SJCRH30 (cell line): ENCODE results near the gene TCEA2. TPM values are rescaled to one million over a fixed set of nuclear protein-coding genes. Genes with fewer than 3 reads are reported as not detected.

ENCODE experiments used
- DNase-seq, 2 experiments: peaks; one replicate each; pipeline ENCODE4 v3.0.0-alpha.2; 2015 to 2020
- H3K27ac ChIP-seq: fragments of 250-450 bp; sonication (Bioruptor Pico); 2 replicates; pipeline ENCODE4 v1.5.1; 2020; ENCODE audit warnings: mild to moderate bottlenecking, moderate library complexity
- H3K27me3 ChIP-seq: fragments of 250-450 bp; sonication (Bioruptor Pico); 2 replicates; pipeline ENCODE4 v1.5.1; 2020; ENCODE audit warnings: mild to moderate bottlenecking, moderate library complexity
- H3K36me3 ChIP-seq: fragments of 250-450 bp; sonication (Bioruptor Pico); 2 replicates; pipeline ENCODE4 v1.5.1; 2020; ENCODE audit warnings: mild to moderate bottlenecking, moderate library complexity
- H3K4me1 ChIP-seq: fragments of 250-450 bp; sonication (Bioruptor Pico); 2 replicates; pipeline ENCODE4 v1.5.1; 2020; ENCODE audit warnings: mild to moderate bottlenecking, moderate library complexity
- H3K4me3 ChIP-seq: fragments of 250-450 bp; sonication (Bioruptor Pico); 2 replicates; pipeline ENCODE4 v1.5.1; 2020; ENCODE audit warnings: mild to moderate bottlenecking, moderate library complexity
- H3K9me3 ChIP-seq: fragments of 250-450 bp; sonication (Bioruptor Pico); replicated peaks from 2 replicates; pipeline ENCODE4 v1.5.1; 2020; ENCODE audit warnings: mild to moderate bottlenecking, moderate library complexity
- total RNA-seq: library from RNA; depleted of rRNA; stranded (reverse); fragments of >200 nt; shearing (Covaris generic); gene quantifications from 2 replicates; pipeline ENCODE4 v1.2.3, GENCODE V29; 2014

Gene TCEA2
- total RNA-seq, 1 experiment from 2014 or later = 16.9 TPM

DNA sequence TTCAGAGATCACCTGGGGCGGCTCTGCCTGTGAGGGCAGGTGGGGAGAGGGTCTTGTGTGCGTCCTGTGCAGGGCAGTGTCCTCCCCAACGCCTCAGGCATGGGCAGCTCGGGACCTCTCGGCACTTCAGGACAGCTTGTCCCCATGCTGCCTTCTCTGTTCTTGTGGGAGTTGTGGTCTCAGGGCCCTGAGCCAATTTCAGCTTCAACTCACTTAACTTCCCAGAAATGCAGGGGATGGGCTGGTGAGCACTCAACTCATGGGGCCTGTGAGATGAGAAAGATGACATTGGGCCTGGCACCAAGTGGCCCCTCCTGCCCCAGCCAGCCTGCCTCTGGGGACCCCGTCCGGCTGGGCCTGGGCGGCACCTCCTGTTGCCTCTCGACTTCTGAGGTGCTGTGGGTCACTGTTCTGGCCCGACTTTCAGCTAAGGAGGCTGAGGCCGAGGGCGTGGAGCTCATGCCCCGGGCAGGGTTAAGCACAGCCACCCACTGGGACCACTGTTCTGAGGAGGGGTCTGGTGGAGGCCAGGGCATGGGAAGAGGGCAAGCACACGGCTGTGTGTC, 9.6 kb downstream of the TCEA2 start:
- Histone ChIP-seq H3K27ac (no peak overlapping the region), H3K27me3 (no peaks in the 10 kb centered on the region), H3K4me1 (peaks cover 24% of the 10 kb centered on the region), H3K9me3 (no peaks in the 10 kb centered on the region), H3K4me3 (no peak overlapping the region), H3K36me3 (no peaks in the 10 kb centered on the region)
- no peak for DNase-seq

DNA sequence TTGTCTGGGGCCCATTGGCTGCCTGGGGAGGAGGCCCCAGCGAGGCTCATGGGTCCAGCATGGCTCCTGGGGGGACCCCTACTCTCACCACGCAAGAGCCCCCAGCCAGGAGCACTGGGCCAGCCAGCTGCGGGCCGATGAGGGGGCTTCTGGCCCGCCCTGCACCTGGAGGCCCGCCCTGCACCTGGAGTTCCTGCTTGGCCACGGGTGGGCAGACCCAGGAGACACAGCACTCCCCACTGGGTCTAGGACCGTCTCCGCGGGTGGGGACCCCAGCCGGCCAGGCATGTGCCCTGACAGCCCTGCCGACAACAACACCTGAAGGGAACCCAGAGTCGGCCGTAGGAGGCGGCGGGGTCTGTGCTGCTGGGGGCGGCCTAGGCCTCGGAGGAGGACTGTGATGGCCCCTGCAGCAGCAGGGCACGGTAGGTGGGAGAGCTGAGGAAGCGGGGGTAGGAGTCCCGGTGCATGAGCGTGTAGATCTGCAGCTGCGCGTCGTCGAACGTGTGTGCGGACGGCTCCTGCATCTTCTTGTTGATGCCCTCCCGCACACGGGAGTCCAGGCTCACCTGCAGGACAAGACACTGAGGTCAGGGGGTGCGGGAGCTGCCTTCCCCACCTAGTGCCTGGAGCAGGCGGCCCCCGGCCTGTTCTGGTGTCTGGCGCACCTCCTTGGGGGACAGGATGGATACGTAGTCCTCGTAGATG, 10.6 kb downstream of the TCEA2 start:
- H3K27ac ChIP-seq = no peak overlapping the region
- no peaks in the 10 kb centered on the region for H3K27me3 ChIP-seq
- no peak overlapping the region for H3K4me3 ChIP-seq
- DNase-seq = no peak
- no peaks in the 10 kb centered on the region for H3K9me3 ChIP-seq
- H3K36me3 ChIP-seq = no peaks in the 10 kb centered on the region
- H3K4me1 ChIP-seq = peaks cover 27% of the 10 kb centered on the region

DNA sequence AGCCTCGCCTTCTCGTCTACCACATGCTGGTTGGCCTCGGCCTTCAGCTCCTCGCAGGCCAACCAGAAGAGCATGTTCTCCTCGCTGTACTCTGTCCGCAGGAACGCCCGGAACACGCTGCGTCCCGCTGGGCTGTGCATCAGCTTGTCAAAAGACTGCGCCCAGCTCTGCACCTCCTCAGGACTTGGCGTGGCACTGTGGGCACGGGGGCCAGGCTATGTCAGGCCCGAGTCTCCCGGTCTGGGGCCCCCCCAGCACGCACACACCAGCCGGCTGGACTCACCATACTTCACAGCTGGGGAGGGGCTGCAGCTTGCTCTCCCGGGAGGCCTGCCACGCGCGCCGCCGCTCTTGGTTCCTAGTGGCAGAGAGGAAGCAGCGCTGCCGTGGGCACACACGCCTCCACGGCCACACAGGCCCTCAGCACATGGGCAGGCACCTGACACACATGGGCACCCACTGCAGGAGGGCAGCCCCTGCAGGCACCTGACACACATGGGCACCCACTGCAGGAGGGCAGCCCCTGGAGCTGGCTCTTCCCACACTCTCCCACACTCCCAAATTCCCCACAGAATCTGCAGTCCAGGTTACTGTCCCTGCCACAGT, 11.3 kb downstream of the TCEA2 start:
- Histone ChIP-seq H3K36me3 (no peaks in the 10 kb centered on the region), H3K27me3 (no peaks in the 10 kb centered on the region), H3K4me1 (peaks cover 22% of the 10 kb centered on the region), H3K9me3 (no peaks in the 10 kb centered on the region), H3K27ac (no peak overlapping the region), H3K4me3 (no peak overlapping the region)
- no peak for DNase-seq

DNA sequence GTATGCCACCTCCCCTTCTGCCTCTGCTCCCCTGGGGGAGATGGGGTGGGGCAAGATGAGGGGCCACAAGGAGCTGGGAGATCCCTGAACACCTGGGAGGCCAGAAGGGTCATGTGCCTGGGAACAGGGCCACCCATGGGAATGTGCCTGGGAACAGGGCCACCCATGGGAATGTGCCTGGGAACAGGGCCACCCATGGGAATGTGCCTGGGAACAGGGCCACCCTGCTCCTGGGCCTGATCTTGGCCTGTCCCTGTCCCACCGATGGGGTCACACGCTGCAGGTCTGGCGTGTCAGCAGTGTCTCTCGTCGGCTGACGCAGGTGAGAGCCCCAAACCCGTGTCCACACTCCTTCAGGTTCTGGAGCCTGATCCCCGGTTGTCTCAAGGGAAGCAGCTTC, 12.0 kb downstream of the TCEA2 start:
- no peak for DNase-seq
- no peaks in the 10 kb centered on the region for H3K9me3 ChIP-seq
- H3K27ac ChIP-seq = no peak overlapping the region
- no peak overlapping the region for H3K4me3 ChIP-seq
- H3K36me3 ChIP-seq = no peaks in the 10 kb centered on the region
- H3K27me3 ChIP-seq = no peaks in the 10 kb centered on the region
- peaks cover 15% of the 10 kb centered on the region for H3K4me1 ChIP-seq

DNA sequence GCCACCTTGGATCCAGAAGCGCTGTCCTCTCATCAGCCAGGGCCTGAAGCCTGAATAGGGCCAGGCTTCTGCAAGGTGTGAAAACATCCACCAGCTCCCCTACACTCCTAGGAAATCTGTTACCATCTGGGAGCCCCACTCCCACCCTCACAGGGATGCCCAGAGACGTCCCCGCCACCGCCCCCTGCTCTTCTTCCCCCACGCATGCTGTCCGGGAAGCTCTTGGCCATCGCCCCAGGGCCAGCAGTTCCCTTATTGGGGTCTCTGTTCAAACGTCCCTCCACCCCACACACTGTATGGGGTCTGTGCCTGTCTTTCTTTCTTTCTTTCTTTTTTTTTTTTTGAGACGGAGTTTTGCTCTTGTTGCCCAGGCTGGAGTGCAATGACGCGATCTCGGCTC, 12.6 kb downstream of the TCEA2 start:
- Histone ChIP-seq H3K27me3 (peaks cover 5% of the 10 kb centered on the region), H3K4me1 (peaks cover 14% of the 10 kb centered on the region), H3K36me3 (no peaks in the 10 kb centered on the region), H3K9me3 (no peaks in the 10 kb centered on the region), H3K4me3 (no peak overlapping the region), H3K27ac (no peak overlapping the region)
- DNase-seq = no peak

DNA sequence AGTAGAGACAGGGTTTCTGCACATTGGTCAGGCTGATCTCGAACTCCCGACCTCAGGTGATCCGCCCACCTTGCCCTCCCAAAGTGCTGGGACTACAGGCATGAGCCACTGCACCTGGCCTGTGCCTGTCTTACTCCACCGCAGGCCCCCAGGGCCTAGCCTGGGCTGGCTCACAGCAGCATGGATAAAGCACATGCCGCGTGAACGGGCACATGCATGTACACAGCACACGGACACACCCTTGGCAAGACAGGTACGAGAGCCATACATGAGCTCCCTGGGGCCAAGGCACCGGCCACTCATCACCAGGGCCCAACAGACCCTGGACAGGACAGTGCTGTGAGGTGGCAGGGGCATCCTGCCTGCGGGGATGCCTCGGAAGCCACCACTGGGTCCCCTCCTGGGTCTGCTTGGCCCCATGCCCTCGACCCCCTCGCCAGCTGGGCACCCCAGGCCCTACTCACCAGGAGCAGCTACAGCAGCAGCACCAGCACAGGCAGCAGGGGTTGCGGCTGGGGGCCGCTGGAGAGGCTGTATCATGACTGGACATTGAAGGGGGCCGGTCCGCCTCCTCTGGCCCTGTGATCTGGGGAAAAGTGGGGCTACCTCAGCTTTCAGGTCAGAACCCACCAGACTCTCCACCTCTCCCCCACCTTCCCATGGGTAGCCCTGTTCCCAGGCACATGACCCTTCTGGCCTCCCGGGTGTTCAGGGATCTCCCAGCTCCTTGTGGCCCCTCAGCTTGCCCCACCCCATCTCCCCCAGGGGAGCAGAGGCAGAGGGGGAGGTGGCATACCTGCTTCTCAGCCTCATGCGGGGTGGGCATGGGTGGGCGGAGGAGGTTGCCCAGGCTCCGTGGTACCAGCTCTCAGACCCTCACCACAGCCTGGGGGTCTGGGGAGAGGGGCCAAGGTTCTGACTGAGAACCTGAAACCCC, 13.3 kb downstream of the TCEA2 start:
- H3K36me3 ChIP-seq = no peaks in the 10 kb centered on the region
- no peak overlapping the region for H3K4me3 ChIP-seq

DNA sequence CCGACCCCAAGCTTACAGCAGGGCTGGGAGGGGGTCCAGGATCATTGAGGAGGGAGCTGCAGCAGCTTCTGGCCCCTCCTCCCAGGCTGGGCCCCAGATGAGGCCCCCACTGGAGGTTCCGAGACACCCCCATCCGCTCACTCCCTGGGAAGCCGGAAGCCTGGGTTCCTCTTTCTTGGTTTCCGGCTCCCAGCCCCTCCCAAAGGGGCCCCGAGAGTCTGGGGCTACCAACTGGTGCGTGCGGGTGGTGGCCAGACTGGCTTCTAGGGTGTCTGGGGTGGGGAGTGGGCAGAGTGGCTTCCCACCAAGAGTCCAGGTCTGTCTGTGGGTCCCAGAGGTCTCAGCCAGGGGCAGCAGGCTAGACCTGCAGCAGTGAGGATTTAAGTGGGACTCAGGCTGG, 14.1 kb downstream of the TCEA2 start:
- Histone ChIP-seq H3K27me3 (peaks cover 6% of the 10 kb centered on the region), H3K36me3 (no peaks in the 10 kb centered on the region), H3K9me3 (no peaks in the 10 kb centered on the region), H3K27ac (no peak overlapping the region), H3K4me1 (peaks cover 14% of the 10 kb centered on the region), H3K4me3 (no peak overlapping the region)
- no peak for DNase-seq

More for the DNA sequence above, 13.3 kb downstream of the TCEA2 start:
- no peak overlapping the region for H3K27ac ChIP-seq
- peaks cover 14% of the 10 kb centered on the region for H3K4me1 ChIP-seq
- H3K27me3 ChIP-seq = peaks cover 6% of the 10 kb centered on the region
- no peaks in the 10 kb centered on the region for H3K9me3 ChIP-seq
- no peak for DNase-seq

DNA sequence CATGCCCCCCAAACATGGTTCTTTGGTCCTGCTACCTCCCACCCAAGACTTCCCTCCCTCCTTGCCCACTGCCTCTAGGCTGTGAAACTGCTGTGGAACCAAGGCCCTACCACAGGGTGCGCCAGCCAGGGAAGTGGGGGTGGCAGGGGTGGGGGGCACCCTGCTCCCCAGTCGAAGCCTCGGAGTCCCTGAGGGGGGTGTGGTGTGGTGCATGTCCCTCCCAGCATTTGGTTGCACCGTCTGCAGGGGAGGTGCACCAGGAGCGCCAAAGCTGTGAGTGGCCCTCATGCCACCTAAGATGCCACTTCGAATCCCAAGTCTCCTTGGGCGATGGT, 14.5 kb downstream of the TCEA2 start:
- H3K4me3 ChIP-seq = no peak overlapping the region
- H3K36me3 ChIP-seq = no peaks in the 10 kb centered on the region
- H3K27ac ChIP-seq = no peak overlapping the region
- H3K4me1 ChIP-seq = peaks cover 17% of the 10 kb centered on the region
- H3K9me3 ChIP-seq = no peaks in the 10 kb centered on the region
- DNase-seq = no peak
- peaks cover 6% of the 10 kb centered on the region for H3K27me3 ChIP-seq

DNA sequence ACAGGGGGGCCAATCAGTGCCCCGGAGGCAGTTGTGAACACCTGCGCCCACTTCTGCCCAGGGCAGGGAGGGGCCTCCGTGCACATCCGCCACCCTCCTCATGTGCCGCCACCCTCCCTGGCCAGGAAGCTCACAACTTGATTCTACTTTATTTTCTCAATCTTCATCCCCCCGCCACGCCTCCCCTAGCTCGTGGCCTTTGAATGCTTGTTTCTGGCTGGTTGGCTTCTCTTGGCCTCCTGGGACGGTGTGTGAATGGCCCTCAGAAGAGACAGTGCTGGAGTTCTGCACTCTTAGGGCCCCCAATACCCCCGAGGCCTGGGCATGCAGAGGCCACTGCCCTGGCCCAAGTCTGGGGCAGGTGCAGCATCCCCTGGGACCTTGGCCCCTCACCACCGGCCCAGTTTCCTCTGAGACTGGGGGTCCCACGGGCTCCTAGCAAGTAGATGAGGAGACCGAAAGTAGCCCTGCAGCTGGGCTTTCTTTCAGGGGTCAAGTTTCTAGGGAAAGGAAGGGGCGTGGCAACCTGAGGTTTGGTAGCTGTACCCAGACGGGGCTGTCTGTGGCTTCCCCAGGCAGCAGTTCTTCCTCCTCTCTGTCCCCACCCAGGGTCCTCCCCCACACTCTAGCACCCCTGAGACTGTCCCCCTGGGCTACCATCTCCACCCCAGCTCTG, 15.0 kb downstream of the TCEA2 start:
- Histone ChIP-seq H3K9me3 (no peaks in the 10 kb centered on the region), H3K27me3 (peaks cover 9% of the 10 kb centered on the region), H3K36me3 (no peaks in the 10 kb centered on the region), H3K4me3 (no peak overlapping the region), H3K27ac (no peak overlapping the region), H3K4me1 (peaks cover 20% of the 10 kb centered on the region)
- peak; percentile 61 to 76 for DNase-seq

DNA sequence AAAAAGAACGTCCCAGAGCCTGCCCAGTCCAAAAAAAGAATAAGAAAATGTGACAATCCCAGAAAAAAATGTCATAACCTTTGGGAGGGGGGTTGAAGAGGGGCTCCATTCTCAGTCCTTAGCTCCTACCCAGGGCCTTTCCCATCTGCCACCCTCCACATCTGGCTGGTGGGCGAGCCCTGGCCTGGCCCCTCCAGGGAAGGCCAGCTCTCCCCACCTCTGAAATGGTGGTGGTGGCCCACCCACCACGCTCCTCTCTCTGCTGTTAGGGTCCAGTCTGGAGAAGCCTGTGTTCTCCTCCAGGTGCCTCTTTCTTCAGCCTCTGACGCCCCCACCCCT, 15.9 kb downstream of the TCEA2 start:
- H3K9me3 ChIP-seq = no peaks in the 10 kb centered on the region
- DNase-seq = no peak
- H3K4me1 ChIP-seq = peaks cover 21% of the 10 kb centered on the region
- no peak overlapping the region for H3K27ac ChIP-seq
- H3K27me3 ChIP-seq = peaks cover 13% of the 10 kb centered on the region
- H3K4me3 ChIP-seq = peak overlapping the region; percentile 73
- H3K36me3 ChIP-seq = no peaks in the 10 kb centered on the region

DNA sequence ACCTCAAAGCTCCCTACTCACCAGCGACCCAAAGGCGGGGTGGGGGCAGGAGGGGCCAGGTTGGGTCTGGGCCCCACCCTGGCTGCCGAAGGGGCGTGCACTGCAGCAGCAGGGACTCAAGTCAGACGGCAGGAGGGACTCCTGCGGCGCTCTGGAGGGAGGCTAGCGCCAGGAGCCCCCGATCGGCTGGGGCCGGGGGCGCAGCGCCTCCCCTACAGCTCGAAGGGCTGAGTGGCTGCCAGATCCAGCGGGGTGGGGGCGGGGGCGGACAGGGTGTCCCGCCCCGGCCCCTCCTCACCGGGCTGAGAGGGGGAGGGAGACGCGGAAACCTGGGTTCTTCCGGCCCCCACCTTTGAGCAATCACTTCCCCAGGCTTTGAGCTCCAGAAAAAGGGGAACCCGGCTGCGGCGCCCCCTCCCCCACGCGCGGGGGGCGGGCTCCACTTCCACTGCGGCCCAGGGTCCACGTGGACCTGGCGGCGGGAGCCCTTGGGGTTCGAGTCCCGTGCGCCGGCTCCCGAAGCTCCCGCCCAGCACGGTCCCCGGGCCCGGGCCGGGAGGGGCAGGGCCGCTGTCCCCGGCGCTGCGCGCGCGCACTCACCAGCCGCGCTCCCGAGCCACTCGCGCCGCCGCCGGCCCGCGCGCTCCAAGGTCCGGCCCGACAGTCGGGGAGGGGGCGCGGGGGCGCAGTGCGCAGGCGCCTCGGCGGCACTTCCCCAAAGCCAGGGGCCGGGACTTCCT, 16.4 kb downstream of the TCEA2 start, which contains the start of gene RGS19:
RGS19 (minus strand) TSS at position 246 of the 740 bp plus-strand sequence. CDS start 2,632 bp downstream, outside the sequence.
- no peaks in the 10 kb centered on the region for H3K9me3 ChIP-seq
- H3K4me1 ChIP-seq = peaks cover 21% of the 10 kb centered on the region
- peak within 1 kb of the TSS; percentile 73 for H3K4me3 ChIP-seq
- H3K36me3 ChIP-seq = no peaks in the 10 kb centered on the region
- H3K27me3 ChIP-seq = peaks cover 15% of the 10 kb centered on the region
- peak; percentile 76 to 86 for DNase-seq
- H3K27ac ChIP-seq = peak within 1 kb of the TSS; percentile 4; the same call in 1 of the 2 replicates

DNA sequence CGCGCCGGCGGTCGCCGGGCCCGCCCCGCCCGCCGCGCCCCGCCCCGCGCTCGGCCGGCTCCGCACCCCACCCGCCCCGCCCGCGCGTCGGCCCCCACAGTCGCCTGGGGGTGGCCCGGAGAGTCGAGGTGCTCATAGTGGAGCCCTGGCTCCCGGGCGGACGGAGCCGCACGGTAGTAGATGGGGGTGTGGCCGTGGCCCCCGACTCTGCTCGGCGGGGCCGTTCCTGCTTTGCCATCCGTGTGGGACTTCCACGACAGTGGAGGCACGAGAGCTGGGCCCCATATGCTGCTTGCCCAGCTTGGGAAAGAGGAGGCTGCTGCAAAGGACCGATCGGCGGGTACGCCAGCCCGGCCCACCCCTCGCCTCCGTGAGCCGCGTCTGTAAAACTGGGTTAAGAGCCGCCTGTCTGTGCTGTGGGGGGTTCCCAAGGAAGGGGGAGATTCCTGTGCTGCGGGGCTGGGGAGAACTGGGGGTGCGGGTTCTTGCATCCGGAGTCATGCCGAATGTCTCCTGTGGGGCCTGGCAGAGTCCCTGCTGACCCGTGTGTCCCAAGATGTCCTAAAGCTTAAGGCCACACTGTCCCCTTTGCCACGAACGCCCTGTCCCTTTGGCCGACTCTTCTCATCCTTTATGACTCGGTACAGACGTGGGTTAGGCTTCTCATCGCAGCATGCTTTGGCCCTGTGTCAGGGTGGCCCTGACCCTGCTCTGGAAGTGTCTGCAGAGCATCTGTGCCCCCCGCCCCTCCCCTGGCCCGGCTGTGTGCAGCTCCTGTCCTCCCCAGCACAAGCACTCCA, 17.2 kb downstream of the TCEA2 start, which contains the start of gene OPRL1:
OPRL1 (plus strand) TSS at position 70 of the 800 bp plus-strand sequence. CDS start 12,639 bp downstream, outside the sequence.
- H3K36me3 ChIP-seq = no peaks in the 10 kb centered on the region
- H3K9me3 ChIP-seq = no peaks in the 10 kb centered on the region
- peaks cover 23% of the 10 kb centered on the region for H3K27me3 ChIP-seq
- no peak for DNase-seq
- H3K4me3 ChIP-seq = peak within 1 kb of the TSS; percentile 73
- H3K27ac ChIP-seq = peak within 1 kb of the TSS; percentile 4; the same call in 1 of the 2 replicates
- H3K4me1 ChIP-seq = peaks cover 21% of the 10 kb centered on the region
